HCT116 (cell line): ENCODE measurements around the gene SCN3A. TPM values are rescaled to one million over a fixed set of nuclear protein-coding genes. Genes with fewer than 3 reads are reported as not detected.

Source experiments
- ATAC-seq: fragments of 200-7000 bp; cut with Tn5 transposase; 2 replicates; pipeline ENCODE4 v1.9.1; 2020; ENCODE audit warnings: mild to moderate bottlenecking, moderate library complexity
- BruUV-seq: library from RNA; stranded (reverse); fragments of 400-500 nt; replicated peaks from 2 replicates; lab custom pipeline; 2021; lab: Mats Ljungman, UMichigan
- CTCF ChIA-PET: fragments of 300-600 bp; sonication (Branson Sonifier 250); formaldehyde crosslinking; loops from one replicate; lab custom pipeline; 2021; ENCODE audit warnings: antibody characterized with exemption; lab: Charles Lee
- POLR2A ChIA-PET: fragments of 300-600, 350-600 bp; sonication (Branson Sonifier 250); formaldehyde crosslinking; loops from one replicate; lab custom pipeline; 2021; ENCODE audit warnings: antibody characterized with exemption; lab: Charles Lee
- RAD21 ChIA-PET, 2 experiments: fragments of 300-600 bp; sonication (Branson Sonifier 250); formaldehyde crosslinking; loops; one replicate each; lab custom pipeline; 2023; ENCODE audit warnings: low total read pairs in 2 of 2; ENCODE audit not compliant: uncharacterized antibody in 2 of 2, unreplicated experiment in 2 of 2, low non-redundant PET in 1 of 2; lab: Charles Lee
- DNase-seq: peaks from one replicate; pipeline ENCODE4 v3.0.0-alpha.2; 2010; ENCODE audit warnings: low read depth, low spot score
- H2AFZ ChIP-seq: fragments of 200-600 bp; shearing (Covaris generic), sonication (generic); 2 replicates; pipeline ENCODE4 v1.6.1; 2017; ENCODE audit warnings: low read depth, mixed run types, mixed read lengths, antibody characterized with exemption, low read length; ENCODE audit not compliant: poor library complexity, severe bottlenecking
- H3K27ac ChIP-seq: 2 replicates; pipeline ENCODE4 v1.5.1; 2012; ENCODE audit warnings: low read depth, low read length
- H3K27me3 ChIP-seq: fragments of 200-600 bp; sonication (generic); 2 replicates; pipeline ENCODE4 v1.6.1; 2016; ENCODE audit warnings: mixed run types, low read length, mixed read lengths; ENCODE audit not compliant: insufficient read depth
- H3K36me3 ChIP-seq, 2 experiments: fragments of 200-500 bp in 1 of 2; fragments of 200-600 bp in 1 of 2; sonication (Bioruptor generic) in 1 of 2; sonication (generic) in 1 of 2; 2 replicates each; pipeline versions ENCODE4 v1.5.1 to v1.6.1; 2014 to 2016; ENCODE audit warnings: low read length in 2 of 2, inconsistent platforms in 1 of 2, mixed read lengths in 1 of 2, mixed run types in 1 of 2; ENCODE audit not compliant: insufficient read depth in 2 of 2, control insufficient read depth in 1 of 2
- H3K4me1 ChIP-seq, 2 experiments: fragments of 200-600 bp in 1 of 2; sonication (generic) in 1 of 2; 2 replicates each; pipeline versions ENCODE4 v1.5.1 to v1.6.1; 2012 to 2017; ENCODE audit warnings: low read length in 2 of 2, inconsistent platforms in 1 of 2, mild to moderate bottlenecking in 1 of 2, mixed read lengths in 1 of 2, mixed run types in 1 of 2, moderate library complexity in 1 of 2; ENCODE audit not compliant: insufficient read depth in 2 of 2, control insufficient read depth in 1 of 2
- H3K4me2 ChIP-seq: fragments of 200-600 bp; sonication (generic); 2 replicates; pipeline ENCODE4 v1.6.1; 2017; ENCODE audit warnings: mixed run types, low read length, mixed read lengths
- H3K4me3 ChIP-seq, 2 experiments: fragments of 200-600 bp in 1 of 2; sonication (generic) in 1 of 2; replicated peaks in 1 of 2; 2 replicates each; pipeline ENCODE4 v1.5.1; 2011 to 2016; ENCODE audit warnings: low read length in 2 of 2, control low read depth in 1 of 2, low read depth in 1 of 2, mild to moderate bottlenecking in 1 of 2, mixed read lengths in 1 of 2, mixed run types in 1 of 2
- H3K79me2 ChIP-seq: fragments of 200-600 bp; sonication (generic); 2 replicates; pipeline ENCODE4 v1.6.1; 2017; ENCODE audit warnings: mild to moderate bottlenecking, mixed run types, low read length, moderate library complexity, mixed read lengths; ENCODE audit not compliant: insufficient read depth
- H3K9ac ChIP-seq: fragments of 200-600 bp; sonication (generic); 2 replicates; pipeline ENCODE4 v1.6.1; 2016; ENCODE audit warnings: low read length, mixed read lengths
- H3K9me2 ChIP-seq: fragments of 200-600 bp; sonication (generic), shearing (Covaris generic); 2 replicates; pipeline ENCODE4 v1.6.1; 2017; ENCODE audit warnings: mixed run types, mild to moderate bottlenecking, moderate library complexity; ENCODE audit not compliant: insufficient read depth
- H3K9me3 ChIP-seq, 2 experiments: fragments of 200-500 bp in 1 of 2; fragments of 200-600 bp in 1 of 2; sonication (Bioruptor generic) in 1 of 2; sonication (generic) in 1 of 2; 2 replicates each; pipeline ENCODE4 v1.6.1; 2014 to 2017; ENCODE audit warnings: low read length in 2 of 2, mixed read lengths in 2 of 2, inconsistent platforms in 1 of 2, low read depth in 1 of 2, mild to moderate bottlenecking in 1 of 2, mixed run types in 1 of 2, moderate library complexity in 1 of 2; ENCODE audit not compliant: control insufficient read depth in 1 of 2, insufficient read depth in 1 of 2
- H4K20me1 ChIP-seq: fragments of 200-600 bp; sonication (generic), shearing (Covaris generic); 2 replicates; pipeline ENCODE4 v1.6.1; 2017; ENCODE audit warnings: mixed run types, mild to moderate bottlenecking, moderate library complexity; ENCODE audit not compliant: insufficient read depth
- CBX3 ChIP-seq: IDR thresholded peaks from 2 replicates; pipeline ENCODE4 v1.6.1; 2012; ENCODE audit warnings: low read depth
- CEBPB ChIP-seq: IDR thresholded peaks from 2 replicates; pipeline ENCODE4 v1.6.1; 2012; ENCODE audit warnings: low read depth
- EGR1 ChIP-seq: IDR thresholded peaks from 2 replicates; pipeline ENCODE4 v1.6.1; 2012; ENCODE audit warnings: low read depth
- ELF1 ChIP-seq: IDR thresholded peaks from 2 replicates; pipeline ENCODE4 v1.6.1; 2012; ENCODE audit warnings: low read depth, borderline replicate concordance
- EZH2 ChIP-seq: fragments of 200-600 bp; sonication (generic); IDR thresholded peaks from 2 replicates; pipeline ENCODE4 v1.6.1; 2017; ENCODE audit warnings: antibody characterized with exemption, mixed run types
- EZH2phosphoT487 ChIP-seq: fragments of 200-600 bp; IDR thresholded peaks from 2 replicates; pipeline ENCODE4 v1.6.1; 2018; ENCODE audit warnings: antibody characterized with exemption, borderline replicate concordance
- FOSL1 ChIP-seq: IDR thresholded peaks from 2 replicates; pipeline ENCODE4 v1.6.1; 2012; ENCODE audit warnings: low read depth
- JUND ChIP-seq: IDR thresholded peaks from 2 replicates; pipeline ENCODE4 v1.6.1; 2012
- MAX ChIP-seq: IDR thresholded peaks from 2 replicates; pipeline ENCODE4 v1.6.1; 2012
- POLR2A ChIP-seq: IDR thresholded peaks from 2 replicates; pipeline ENCODE4 v1.7.0; 2011; ENCODE audit warnings: borderline replicate concordance; ENCODE audit not compliant: insufficient read depth, insufficient read length; ENCODE audit errors: extremely low read depth
- RAD21 ChIP-seq: IDR thresholded peaks from 2 replicates; pipeline ENCODE4 v1.6.1; 2012; ENCODE audit warnings: low read depth, mild to moderate bottlenecking
- REST ChIP-seq: IDR thresholded peaks from 2 replicates; pipeline ENCODE4 v1.6.1; 2012; ENCODE audit warnings: low read depth
- SIN3A ChIP-seq: IDR thresholded peaks from 2 replicates; pipeline ENCODE4 v1.6.1; 2012; ENCODE audit warnings: low read depth
- SP1 ChIP-seq: IDR thresholded peaks from 2 replicates; pipeline ENCODE4 v1.6.1; 2012; ENCODE audit warnings: low read depth
- SRF ChIP-seq: IDR thresholded peaks from 2 replicates; pipeline ENCODE4 v1.6.1; 2012; ENCODE audit warnings: low read depth
- YY1 ChIP-seq: IDR thresholded peaks from 2 replicates; pipeline ENCODE4 v1.6.1; 2011; ENCODE audit warnings: low read length, low read depth, moderate library complexity, mild to moderate bottlenecking; ENCODE audit not compliant: insufficient replicate concordance; ENCODE audit errors: extremely low read depth
- ZBTB33 ChIP-seq: IDR thresholded peaks from 2 replicates; pipeline ENCODE4 v1.6.1; 2011; ENCODE audit warnings: mild to moderate bottlenecking, low read length, moderate library complexity; ENCODE audit not compliant: insufficient replicate concordance; ENCODE audit errors: extremely low read depth
- ZFX ChIP-seq: fragments of 450-650 bp; IDR thresholded peaks from 2 replicates; pipeline ENCODE4 v1.6.1; 2017
- intact Hi-C: fragments of 100-400 bp; cut with micrococcal nuclease; formaldehyde crosslinking; loops from 2 replicates; pipeline ENCODE4 v1.10.0; 2022
- total RNA-seq: library from RNA; stranded (reverse); gene quantifications from one replicate; pipeline ENCODE4 v1.2.1, GENCODE V29; 2021; ENCODE audit not compliant: unreplicated experiment

SCN3A gene
- total RNA-seq, 1 experiment from 2014 or later: not detected

GRCh38 chr2:165057931-165058330, 145.9 kb downstream of the SCN3A start:
- ChIA-PET POLR2A (no interaction called here), RAD21 (no interaction called here), CTCF (no interaction called here)
- Histone ChIP-seq H3K4me3 (no peak overlapping the region), H3K4me1 (no peaks in the 10 kb centered on the region), H3K36me3 (no peaks in the 10 kb centered on the region), H3K9me3 (no peaks in the 10 kb centered on the region), H3K9me2 (no peaks in the 10 kb centered on the region), H2AFZ (no peak overlapping the region), H3K79me2 (no peaks in the 10 kb centered on the region), H4K20me1 (no peaks in the 10 kb centered on the region), H3K27me3 (no peaks in the 10 kb centered on the region), H3K9ac (no peak overlapping the region), H3K4me2 (no peak overlapping the region), H3K27ac (no peak overlapping the region)
- TF ChIP-seq CEBPB (no peak), EGR1 (no peak), SRF (no peak), SP1 (no peak), MAX (no peak), JUND (no peak), YY1 (no peak), ZBTB33 (no peak), SIN3A (no peak), EZH2 (no peak), REST (no peak), ZFX (no peak), EZH2phosphoT487 (no peak), ELF1 (no peak), CBX3 (no peak), RAD21 (no peak), FOSL1 (no peak), POLR2A (no peak)
- intact Hi-C loops: no loop called here
- no peak for ATAC-seq
- no peak for DNase-seq
- BruUV-seq: no TSS peak
